HCT116 (cell line): ENCODE results near the gene DIP2C. TPM values are rescaled to one million over a fixed set of nuclear protein-coding genes. Genes with fewer than 3 reads are reported as not detected.

Source experiments
- ATAC-seq: fragments of 200-7000 bp; cut with Tn5 transposase; 2 replicates; pipeline ENCODE4 v1.9.1; 2020; ENCODE audit warnings: mild to moderate bottlenecking, moderate library complexity
- BruUV-seq: library from RNA; stranded (reverse); fragments of 400-500 nt; replicated peaks from 2 replicates; lab custom pipeline; 2021; lab: Mats Ljungman, UMichigan
- CTCF ChIA-PET: fragments of 300-600 bp; sonication (Branson Sonifier 250); formaldehyde crosslinking; loops from one replicate; lab custom pipeline; 2021; ENCODE audit warnings: antibody characterized with exemption; lab: Charles Lee
- POLR2A ChIA-PET: fragments of 300-600, 350-600 bp; sonication (Branson Sonifier 250); formaldehyde crosslinking; loops from one replicate; lab custom pipeline; 2021; ENCODE audit warnings: antibody characterized with exemption; lab: Charles Lee
- RAD21 ChIA-PET, 2 experiments: fragments of 300-600 bp; sonication (Branson Sonifier 250); formaldehyde crosslinking; loops; one replicate each; lab custom pipeline; 2023; ENCODE audit warnings: low total read pairs in 2 of 2; ENCODE audit not compliant: uncharacterized antibody in 2 of 2, unreplicated experiment in 2 of 2, low non-redundant PET in 1 of 2; lab: Charles Lee
- DNase-seq: peaks from one replicate; pipeline ENCODE4 v3.0.0-alpha.2; 2010; ENCODE audit warnings: low read depth, low spot score
- H2AFZ ChIP-seq: fragments of 200-600 bp; shearing (Covaris generic), sonication (generic); 2 replicates; pipeline ENCODE4 v1.6.1; 2017; ENCODE audit warnings: low read depth, mixed run types, mixed read lengths, antibody characterized with exemption, low read length; ENCODE audit not compliant: poor library complexity, severe bottlenecking
- H3K27ac ChIP-seq: 2 replicates; pipeline ENCODE4 v1.5.1; 2012; ENCODE audit warnings: low read depth, low read length
- H3K27me3 ChIP-seq: fragments of 200-600 bp; sonication (generic); 2 replicates; pipeline ENCODE4 v1.6.1; 2016; ENCODE audit warnings: mixed run types, low read length, mixed read lengths; ENCODE audit not compliant: insufficient read depth
- H3K36me3 ChIP-seq, 2 experiments: fragments of 200-500 bp in 1 of 2; fragments of 200-600 bp in 1 of 2; sonication (Bioruptor generic) in 1 of 2; sonication (generic) in 1 of 2; 2 replicates each; pipeline versions ENCODE4 v1.5.1 to v1.6.1; 2014 to 2016; ENCODE audit warnings: low read length in 2 of 2, inconsistent platforms in 1 of 2, mixed read lengths in 1 of 2, mixed run types in 1 of 2; ENCODE audit not compliant: insufficient read depth in 2 of 2, control insufficient read depth in 1 of 2
- H3K4me1 ChIP-seq, 2 experiments: fragments of 200-600 bp in 1 of 2; sonication (generic) in 1 of 2; 2 replicates each; pipeline versions ENCODE4 v1.5.1 to v1.6.1; 2012 to 2017; ENCODE audit warnings: low read length in 2 of 2, inconsistent platforms in 1 of 2, mild to moderate bottlenecking in 1 of 2, mixed read lengths in 1 of 2, mixed run types in 1 of 2, moderate library complexity in 1 of 2; ENCODE audit not compliant: insufficient read depth in 2 of 2, control insufficient read depth in 1 of 2
- H3K4me2 ChIP-seq: fragments of 200-600 bp; sonication (generic); 2 replicates; pipeline ENCODE4 v1.6.1; 2017; ENCODE audit warnings: mixed run types, low read length, mixed read lengths
- H3K4me3 ChIP-seq, 2 experiments: fragments of 200-600 bp in 1 of 2; sonication (generic) in 1 of 2; replicated peaks in 1 of 2; 2 replicates each; pipeline ENCODE4 v1.5.1; 2011 to 2016; ENCODE audit warnings: low read length in 2 of 2, control low read depth in 1 of 2, low read depth in 1 of 2, mild to moderate bottlenecking in 1 of 2, mixed read lengths in 1 of 2, mixed run types in 1 of 2
- H3K79me2 ChIP-seq: fragments of 200-600 bp; sonication (generic); 2 replicates; pipeline ENCODE4 v1.6.1; 2017; ENCODE audit warnings: mild to moderate bottlenecking, mixed run types, low read length, moderate library complexity, mixed read lengths; ENCODE audit not compliant: insufficient read depth
- H3K9ac ChIP-seq: fragments of 200-600 bp; sonication (generic); 2 replicates; pipeline ENCODE4 v1.6.1; 2016; ENCODE audit warnings: low read length, mixed read lengths
- H3K9me2 ChIP-seq: fragments of 200-600 bp; sonication (generic), shearing (Covaris generic); 2 replicates; pipeline ENCODE4 v1.6.1; 2017; ENCODE audit warnings: mixed run types, mild to moderate bottlenecking, moderate library complexity; ENCODE audit not compliant: insufficient read depth
- H3K9me3 ChIP-seq, 2 experiments: fragments of 200-500 bp in 1 of 2; fragments of 200-600 bp in 1 of 2; sonication (Bioruptor generic) in 1 of 2; sonication (generic) in 1 of 2; 2 replicates each; pipeline ENCODE4 v1.6.1; 2014 to 2017; ENCODE audit warnings: low read length in 2 of 2, mixed read lengths in 2 of 2, inconsistent platforms in 1 of 2, low read depth in 1 of 2, mild to moderate bottlenecking in 1 of 2, mixed run types in 1 of 2, moderate library complexity in 1 of 2; ENCODE audit not compliant: control insufficient read depth in 1 of 2, insufficient read depth in 1 of 2
- H4K20me1 ChIP-seq: fragments of 200-600 bp; sonication (generic), shearing (Covaris generic); 2 replicates; pipeline ENCODE4 v1.6.1; 2017; ENCODE audit warnings: mixed run types, mild to moderate bottlenecking, moderate library complexity; ENCODE audit not compliant: insufficient read depth
- ATF3 ChIP-seq: IDR thresholded peaks from 2 replicates; pipeline ENCODE4 v1.6.1; 2012
- CEBPB ChIP-seq: IDR thresholded peaks from 2 replicates; pipeline ENCODE4 v1.6.1; 2012; ENCODE audit warnings: low read depth
- CTCF ChIP-seq, 3 experiments: fragments of 200-600 bp in 1 of 3; sonication (generic) in 1 of 3; IDR thresholded peaks in 2 of 3; conservative IDR thresholded peaks in 1 of 3; 2 replicates each; pipeline ENCODE4 v1.5.1; 2012 to 2017; ENCODE audit warnings: low read depth in 2 of 3, low read length in 2 of 3, antibody characterized with exemption in 1 of 3, borderline replicate concordance in 1 of 3, control low read depth in 1 of 3, mild to moderate bottlenecking in 1 of 3, mixed read lengths in 1 of 3, mixed run types in 1 of 3, moderate library complexity in 1 of 3; ENCODE audit not compliant: insufficient read depth in 1 of 3
- EZH2 ChIP-seq: fragments of 200-600 bp; sonication (generic); IDR thresholded peaks from 2 replicates; pipeline ENCODE4 v1.6.1; 2017; ENCODE audit warnings: antibody characterized with exemption, mixed run types
- JUND ChIP-seq: IDR thresholded peaks from 2 replicates; pipeline ENCODE4 v1.6.1; 2012
- REST ChIP-seq: IDR thresholded peaks from 2 replicates; pipeline ENCODE4 v1.6.1; 2012; ENCODE audit warnings: low read depth
- SIN3A ChIP-seq: IDR thresholded peaks from 2 replicates; pipeline ENCODE4 v1.6.1; 2012; ENCODE audit warnings: low read depth
- YY1 ChIP-seq: IDR thresholded peaks from 2 replicates; pipeline ENCODE4 v1.6.1; 2011; ENCODE audit warnings: low read length, low read depth, moderate library complexity, mild to moderate bottlenecking; ENCODE audit not compliant: insufficient replicate concordance; ENCODE audit errors: extremely low read depth
- ZFX ChIP-seq: fragments of 450-650 bp; IDR thresholded peaks from 2 replicates; pipeline ENCODE4 v1.6.1; 2017
- ZNF274 ChIP-seq: fragments of 200-500 bp; sonication (Bioruptor generic); IDR thresholded peaks from 2 replicates; pipeline ENCODE4 v1.6.1; 2014; ENCODE audit warnings: mild to moderate bottlenecking, low read depth, low read length, inconsistent platforms
- intact Hi-C: fragments of 100-400 bp; cut with micrococcal nuclease; formaldehyde crosslinking; loops from 2 replicates; pipeline ENCODE4 v1.10.0; 2022
- total RNA-seq: library from RNA; stranded (reverse); gene quantifications from one replicate; pipeline ENCODE4 v1.2.1, GENCODE V29; 2021; ENCODE audit not compliant: unreplicated experiment

DIP2C gene
- total RNA-seq, 1 experiment from 2014 or later = 15.4 TPM

GRCh38 chr10:571166-571565 is 118.3 kb downstream of the DIP2C start:
- peaks cover 0 to 4% of the 10 kb centered on the region in 2 experiments; a peak in 1 of 4 replicates for H3K9me3 ChIP-seq
- H3K36me3 ChIP-seq = no peaks in the 10 kb centered on the region
- intact Hi-C loops = no loop called here
- H3K4me2 ChIP-seq = no peak overlapping the region
- RAD21 ChIA-PET = no interaction called here
- H3K9me2 ChIP-seq = no peaks in the 10 kb centered on the region
- H2AFZ ChIP-seq = no peak overlapping the region
- H3K9ac ChIP-seq = no peak overlapping the region
- BruUV-seq = no TSS peak
- H3K79me2 ChIP-seq = no peaks in the 10 kb centered on the region
- no peak for ATAC-seq
- no peak overlapping the region for H3K4me3 ChIP-seq
- TF ChIP-seq ZFX (no peak), YY1 (no peak), EZH2 (no peak), ATF3 (no peak), ZNF274 (no peak), REST (no peak), JUND (no peak), SIN3A (no peak), CTCF (IDR thresholded peaks at IDR 0.05 in 2 of 3, conservative IDR thresholded peaks at IDR 0.05 in 1 of 3; ENCODE audit: borderline replicate concordance in 1 of 3, insufficient read depth in 1 of 3, low read depth in 2 of 3, low read length in 2 of 3) (no peak), CEBPB (no peak)
- TF ChIP-seq, all 23 proteins: peak for 0
- ChIA-PET CTCF (no interaction called here), POLR2A (no interaction called here)
- H4K20me1 ChIP-seq = no peaks in the 10 kb centered on the region; the same call in 1 of the 2 replicates
- H3K27ac ChIP-seq = no peak overlapping the region
- DNase-seq = no peak
- no peaks in the 10 kb centered on the region for H3K4me1 ChIP-seq
- H3K27me3 ChIP-seq = no peaks in the 10 kb centered on the region
